Activated CD4-positive, alpha-beta memory T cell treated with anti-CD3 and anti-CD28 coated beads, Interleukin-2, amount 10 ng/mL, durations not matched to agents 7 days and 5 days (primary cell): Measurements from ENCODE around the gene CSTB. TPM values are rescaled to one million over a fixed set of nuclear protein-coding genes. Genes with fewer than 3 reads are reported as not detected.

Experiments used
- CTCF ChIA-PET: fragments of 350-600 bp; sonication (Branson Sonifier 250); formaldehyde crosslinking; loops from one replicate; lab custom pipeline; 2021; ENCODE audit warnings: antibody characterized with exemption, inconsistent platforms; lab: Charles Lee
- POLR2A ChIA-PET: fragments of 350-600 bp; sonication (Branson Sonifier 250); formaldehyde crosslinking; loops from one replicate; lab custom pipeline; 2021; ENCODE audit warnings: antibody characterized with exemption; lab: Charles Lee
- DNase-seq: peaks from one replicate; pipeline ENCODE4 v3.0.0-alpha.2; 2020
- H3K27ac Mint-ChIP-seq: one replicate; pipeline ENCODE4 v1.8.0; 2021; ENCODE audit warnings: mild to moderate bottlenecking, mixed read lengths
- H3K27me3 Mint-ChIP-seq: one replicate; pipeline ENCODE4 v1.8.0; 2021; ENCODE audit warnings: mixed read lengths
- H3K36me3 Mint-ChIP-seq: one replicate; pipeline ENCODE4 v1.8.0; 2021; ENCODE audit warnings: low read depth, mixed read lengths
- H3K4me1 Mint-ChIP-seq: one replicate; pipeline ENCODE4 v1.8.0; 2021; ENCODE audit warnings: mixed read lengths
- H3K4me3 Mint-ChIP-seq: one replicate; pipeline ENCODE4 v1.8.0; 2021; ENCODE audit warnings: mild to moderate bottlenecking, mixed read lengths
- H3K9me3 Mint-ChIP-seq: one replicate; pipeline ENCODE4 v1.8.0; 2021; ENCODE audit warnings: mixed read lengths
- total RNA-seq, 2 experiments: library from RNA; stranded (reverse); gene quantifications; one replicate each; pipeline ENCODE4 v1.2.3, GENCODE V29; 2021

The CSTB gene
- total RNA-seq, 2 experiments from 2014 or later, result 54.3 to 55.6 TPM

DNA sequence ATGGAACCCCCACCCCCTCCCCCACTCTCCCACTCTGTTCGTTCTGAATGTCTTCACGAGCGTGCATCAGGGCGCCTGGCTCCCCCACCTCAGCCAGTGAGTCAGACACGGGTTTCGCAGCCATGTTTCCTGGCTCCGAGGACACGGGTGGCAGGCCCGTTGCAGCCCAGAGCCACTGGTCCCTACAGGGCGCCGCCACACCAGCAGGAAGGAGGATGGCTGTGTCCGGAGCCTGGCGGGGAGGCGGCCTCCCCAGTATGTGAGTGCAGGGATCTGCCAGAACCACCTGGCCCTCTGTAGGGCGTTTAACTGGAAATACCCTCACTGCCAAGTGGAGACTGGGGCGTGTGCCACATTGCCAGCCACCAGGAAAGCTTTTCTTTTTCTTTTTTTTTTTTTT, 18.5 kb downstream of the CSTB start:
- DNase-seq, result no peak
- no peak overlapping the region for H3K4me3 Mint-ChIP-seq
- peaks cover 32% of the 10 kb centered on the region for H3K36me3 Mint-ChIP-seq
- H3K9me3 Mint-ChIP-seq, result no peaks in the 10 kb centered on the region
- CTCF ChIA-PET, result no interaction called here
- no peaks in the 10 kb centered on the region for H3K4me1 Mint-ChIP-seq
- no peak overlapping the region for H3K27ac Mint-ChIP-seq
- no peaks in the 10 kb centered on the region for H3K27me3 Mint-ChIP-seq
- POLR2A ChIA-PET, result no interaction called here

DNA sequence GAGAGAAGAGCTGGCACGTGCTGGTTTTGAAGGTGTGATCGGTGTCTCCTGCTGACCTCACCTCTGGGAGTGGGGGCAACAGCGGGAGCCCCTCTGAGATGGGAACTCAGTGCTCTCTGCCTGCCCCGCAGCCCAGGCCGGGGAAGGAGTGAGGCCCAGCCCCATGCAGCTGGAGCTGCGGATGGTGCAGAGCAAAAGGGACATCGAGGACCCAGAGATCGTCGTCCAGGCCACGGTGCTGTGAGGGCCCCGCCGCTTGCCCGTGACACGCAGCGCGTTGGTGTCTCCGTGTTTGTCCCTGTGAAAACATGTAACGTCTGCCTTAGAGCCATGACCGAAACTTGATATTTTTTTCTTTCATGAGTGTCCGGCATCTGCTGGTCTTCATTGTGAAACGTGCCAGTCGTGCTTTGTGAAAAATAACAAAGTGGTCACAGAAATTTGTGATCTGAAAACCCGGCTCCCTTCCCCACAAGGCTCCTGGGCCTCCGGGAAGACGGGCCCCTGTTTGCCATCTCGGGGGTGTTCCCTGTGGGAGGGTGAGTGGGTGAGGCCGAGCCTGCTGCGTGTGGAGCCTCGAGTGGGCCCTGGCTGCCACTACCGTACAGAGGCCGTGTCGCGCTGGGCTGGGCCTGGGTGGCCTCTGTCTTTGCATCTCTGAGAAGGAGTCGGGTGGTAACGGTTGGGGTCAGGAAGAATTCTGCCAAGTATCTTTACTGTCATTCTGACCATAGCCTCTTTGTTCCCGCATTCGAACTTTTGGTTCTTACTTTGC, 20.1 kb downstream of the CSTB start:
- Mint-ChIP-seq H3K9me3 (no peaks in the 10 kb centered on the region), H3K36me3 (peaks cover 35% of the 10 kb centered on the region)

DNA sequence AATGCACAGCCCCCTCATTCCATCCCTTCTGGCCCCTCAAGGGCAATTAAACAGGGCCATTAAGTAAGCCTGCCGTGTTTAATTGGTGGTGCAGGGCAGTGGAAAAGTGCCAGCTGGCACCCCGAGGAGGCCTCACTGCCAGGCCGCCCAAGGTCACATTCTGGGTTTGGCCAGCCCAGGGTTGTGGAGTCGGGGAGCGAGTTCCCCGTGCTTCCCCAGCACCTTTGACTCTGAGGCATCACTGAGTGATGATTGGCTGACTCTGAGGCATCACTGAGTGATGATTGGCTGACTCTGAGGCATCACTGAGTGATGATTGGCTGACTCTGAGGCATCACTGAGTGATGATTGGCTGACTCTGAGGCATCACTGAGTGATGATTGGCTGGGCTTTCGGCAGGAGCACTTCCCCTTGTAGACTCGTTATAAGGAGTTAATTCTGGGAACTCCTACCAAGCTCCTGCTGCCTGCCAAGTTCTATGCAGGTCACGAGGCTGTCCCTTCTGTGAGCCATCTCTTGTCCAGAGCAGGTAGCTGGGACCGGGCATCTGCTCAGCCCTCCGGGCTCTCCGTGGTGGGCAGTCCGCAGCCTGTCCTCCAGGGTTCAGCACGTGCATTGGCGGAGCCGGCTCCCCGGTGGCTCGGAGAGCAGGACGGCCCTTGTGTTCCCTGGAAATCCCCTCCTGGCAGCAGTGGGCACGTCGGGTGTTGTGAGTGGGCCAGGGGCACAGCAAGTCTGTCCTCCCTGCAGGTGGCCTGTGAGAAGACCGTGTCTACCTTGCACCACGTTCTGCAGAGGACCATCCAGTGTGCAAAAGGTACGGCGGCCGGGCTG, 20.9 kb downstream of the CSTB start:
- Mint-ChIP-seq H3K27ac (no peak overlapping the region), H3K4me1 (no peaks in the 10 kb centered on the region), H3K36me3 (peaks cover 37% of the 10 kb centered on the region), H3K27me3 (no peaks in the 10 kb centered on the region), H3K9me3 (no peaks in the 10 kb centered on the region), H3K4me3 (no peak overlapping the region)
- no peak for DNase-seq
- ChIA-PET CTCF (no interaction called here), POLR2A (no interaction called here)

More for the DNA sequence above, 20.1 kb downstream of the CSTB start:
- ChIA-PET CTCF (no interaction called here), POLR2A (no interaction called here)
- DNase-seq, result no peak
- no peak overlapping the region for H3K27ac Mint-ChIP-seq
- no peaks in the 10 kb centered on the region for H3K4me1 Mint-ChIP-seq
- H3K27me3 Mint-ChIP-seq, result no peaks in the 10 kb centered on the region
- no peak overlapping the region for H3K4me3 Mint-ChIP-seq

GRCh38 chr21:43753439-43753799, 22.7 kb downstream of the CSTB start:
- ChIA-PET POLR2A (interaction anchor here (0.5 kb wide), 1 partner anchor 42 kb away, joined by 3 read pairs; no protein-coding TSS in a partner anchor), CTCF (no interaction called here)
- no peaks in the 10 kb centered on the region for H3K4me1 Mint-ChIP-seq
- no peaks in the 10 kb centered on the region for H3K27me3 Mint-ChIP-seq
- no peak for DNase-seq
- H3K36me3 Mint-ChIP-seq, result peaks cover 37% of the 10 kb centered on the region
- H3K4me3 Mint-ChIP-seq, result no peak overlapping the region
- H3K27ac Mint-ChIP-seq, result no peak overlapping the region
- H3K9me3 Mint-ChIP-seq, result no peaks in the 10 kb centered on the region

DNA sequence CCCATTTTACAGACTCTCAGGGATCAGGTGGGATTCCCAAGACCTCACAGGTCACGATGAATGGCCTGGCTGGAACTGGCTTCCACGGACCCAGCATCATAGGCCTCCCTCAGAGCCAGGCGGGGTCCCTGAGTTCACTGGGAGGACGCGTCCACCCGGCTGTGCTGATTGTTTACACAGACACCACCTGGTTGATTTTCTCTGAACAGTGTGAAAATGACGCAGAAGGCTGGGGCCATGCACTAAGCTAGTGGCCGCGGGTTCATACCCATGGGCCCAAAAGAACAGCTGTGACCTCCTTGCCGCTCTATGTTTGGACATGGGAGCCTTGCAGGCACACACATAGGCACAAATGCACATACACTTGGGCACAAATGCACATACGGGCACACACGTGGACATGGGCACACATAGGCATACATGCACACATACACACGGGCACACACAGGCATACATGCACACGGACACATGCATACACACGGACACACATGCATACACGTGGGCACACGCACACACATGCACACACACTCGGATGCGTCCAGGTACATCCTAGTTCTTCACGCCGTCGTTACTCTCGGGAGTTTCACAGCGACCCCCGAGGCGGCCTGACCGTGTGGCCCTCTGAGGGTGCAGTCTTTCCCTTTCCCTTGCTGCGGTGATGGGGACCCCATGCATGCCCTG, 23.2 kb downstream of the CSTB start:
- H3K4me3 Mint-ChIP-seq, result no peak overlapping the region
- no peaks in the 10 kb centered on the region for H3K9me3 Mint-ChIP-seq
- no peaks in the 10 kb centered on the region for H3K27me3 Mint-ChIP-seq
- peaks cover 37% of the 10 kb centered on the region for H3K36me3 Mint-ChIP-seq
- H3K4me1 Mint-ChIP-seq, result no peaks in the 10 kb centered on the region
- ChIA-PET CTCF (no interaction called here), POLR2A (no interaction called here)
- no peak overlapping the region for H3K27ac Mint-ChIP-seq
- DNase-seq, result no peak

GRCh38 chr21:43751955-43752591, 24.0 kb downstream of the CSTB start:
- Mint-ChIP-seq H3K27ac (no peak overlapping the region), H3K4me3 (no peak overlapping the region), H3K27me3 (no peaks in the 10 kb centered on the region), H3K36me3 (peaks cover 37% of the 10 kb centered on the region), H3K9me3 (no peaks in the 10 kb centered on the region), H3K4me1 (no peaks in the 10 kb centered on the region)
- ChIA-PET CTCF (no interaction called here), POLR2A (no interaction called here)
- DNase-seq, result no peak

GRCh38 chr21:43750339-43751033, 25.6 kb downstream of the CSTB start:
- POLR2A ChIA-PET, result no interaction called here

DNA sequence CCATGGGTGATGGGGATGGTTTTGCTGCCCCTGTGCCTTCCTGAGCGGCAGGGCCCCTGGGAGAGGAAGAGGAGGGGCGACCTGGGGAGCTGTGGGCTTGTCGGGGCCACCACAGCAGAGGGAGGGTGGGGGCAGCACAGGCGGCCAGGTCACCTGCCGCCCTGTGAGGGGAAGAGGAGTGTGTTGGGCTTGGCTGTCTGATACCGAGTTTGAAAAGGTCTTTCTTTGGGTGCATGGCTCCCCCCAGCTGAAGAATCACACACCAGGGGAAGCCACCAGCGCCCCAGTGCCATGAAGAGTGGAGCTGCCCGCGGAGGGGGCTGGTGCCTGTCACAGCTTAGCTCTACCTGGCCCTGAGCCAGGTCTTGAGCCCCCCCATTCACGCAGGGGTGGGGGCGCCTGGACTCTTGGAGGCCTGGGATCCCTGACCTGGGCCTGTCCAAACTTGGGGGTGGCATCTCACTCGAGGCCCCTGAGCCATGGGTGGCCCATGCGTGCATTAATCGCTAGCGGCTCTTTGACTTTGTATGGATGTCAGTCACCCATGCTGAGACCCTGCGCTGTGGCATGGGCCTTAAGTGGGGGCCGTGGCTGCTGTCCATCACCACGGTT, 26.4 kb downstream of the CSTB start:
- Mint-ChIP-seq H3K27ac (no peak overlapping the region), H3K27me3 (no peaks in the 10 kb centered on the region), H3K4me1 (no peaks in the 10 kb centered on the region), H3K4me3 (no peak overlapping the region), H3K9me3 (no peaks in the 10 kb centered on the region), H3K36me3 (peaks cover 38% of the 10 kb centered on the region)
- ChIA-PET CTCF (no interaction called here), POLR2A (no interaction called here)
- DNase-seq, result no peak

More at GRCh38 chr21:43750339-43751033, 25.6 kb downstream of the CSTB start:
- no peaks in the 10 kb centered on the region for H3K27me3 Mint-ChIP-seq
- peaks cover 35% of the 10 kb centered on the region for H3K36me3 Mint-ChIP-seq
- no peak overlapping the region for H3K27ac Mint-ChIP-seq
- no peaks in the 10 kb centered on the region for H3K9me3 Mint-ChIP-seq
- CTCF ChIA-PET, result no interaction called here
- H3K4me3 Mint-ChIP-seq, result no peak overlapping the region
- no peak for DNase-seq
- H3K4me1 Mint-ChIP-seq, result no peaks in the 10 kb centered on the region

- no peak overlapping the region for H3K27ac Mint-ChIP-seq
- no peak for DNase-seq
Measured at GRCh38 chr21:43748622-43749021, 27.5 kb downstream of the CSTB start.

GRCh38 chr21:43745772-43746517, 30.2 kb downstream of the CSTB start:
- Mint-ChIP-seq H3K4me3 (no peak overlapping the region), H3K9me3 (no peaks in the 10 kb centered on the region), H3K4me1 (no peaks in the 10 kb centered on the region), H3K27me3 (no peaks in the 10 kb centered on the region), H3K27ac (no peak overlapping the region), H3K36me3 (peaks cover 19% of the 10 kb centered on the region)
- no peak for DNase-seq
- CTCF ChIA-PET, result no interaction called here
- POLR2A ChIA-PET, result no interaction called here

More at GRCh38 chr21:43748622-43749021, 27.5 kb downstream of the CSTB start:
- Mint-ChIP-seq H3K27me3 (no peaks in the 10 kb centered on the region), H3K36me3 (peaks cover 31% of the 10 kb centered on the region), H3K4me3 (no peak overlapping the region), H3K9me3 (no peaks in the 10 kb centered on the region), H3K4me1 (no peaks in the 10 kb centered on the region)
- CTCF ChIA-PET, result no interaction called here
- POLR2A ChIA-PET, result interaction anchor here (0.6 kb wide), 1 partner anchor 21 kb away, joined by 3 read pairs; no protein-coding TSS in a partner anchor

DNA sequence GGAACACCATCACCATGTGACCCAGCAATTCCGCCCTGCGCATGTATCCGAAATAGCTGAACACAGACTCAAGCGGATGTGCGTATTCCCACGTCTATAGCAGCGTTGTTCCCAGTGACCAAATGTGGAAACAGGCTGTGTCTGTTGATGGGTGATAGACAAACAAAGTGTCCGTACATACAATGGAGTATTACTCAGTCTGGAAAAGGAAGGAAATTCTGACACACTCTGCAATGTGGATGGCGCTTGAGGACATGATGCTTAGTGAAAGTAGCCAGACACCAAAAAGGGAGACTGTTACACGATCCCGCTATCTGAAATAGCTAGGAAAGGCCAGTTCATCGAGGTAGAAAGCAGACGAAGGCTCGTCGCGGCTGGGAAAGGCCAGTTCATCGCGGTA, 31.4 kb downstream of the CSTB start:
- Mint-ChIP-seq H3K9me3 (no peaks in the 10 kb centered on the region), H3K27me3 (no peaks in the 10 kb centered on the region), H3K4me1 (peaks cover 4% of the 10 kb centered on the region), H3K36me3 (peaks cover 13% of the 10 kb centered on the region), H3K4me3 (no peak overlapping the region), H3K27ac (no peak overlapping the region)
- ChIA-PET CTCF (no interaction called here), POLR2A (interaction anchor here (1.0 kb wide), 1 partner anchor 27 kb away, joined by 3 read pairs; no protein-coding TSS in a partner anchor)
- DNase-seq, result no peak
